ENCODE results near the gene MAMLD1.
A peak's percentile ranks its signal among the peaks of the same experiment; 100 is the strongest.

MAMLD1 gene

GRCh38 chrX:150548684-150549083 is 185.6 kb downstream of the MAMLD1 start:
- no peaks in the 10 kb centered on the region for H3K27me3 ChIP-seq
- H3K27ac ChIP-seq = peak overlapping the region in 1 of 2 donors; percentile 92
- H3K4me1 ChIP-seq = peaks cover 0 to 30% (median 8%) of the 10 kb centered on the region in 4 donors
- intact Hi-C loops (cut with DNase I; ENCODE audit: low total_unique reads) = no loop called here
- no peak overlapping the region for H3K4me3 ChIP-seq
- no peaks in the 10 kb centered on the region for H3K36me3 ChIP-seq
- TF ChIP-seq, protein P1, sequence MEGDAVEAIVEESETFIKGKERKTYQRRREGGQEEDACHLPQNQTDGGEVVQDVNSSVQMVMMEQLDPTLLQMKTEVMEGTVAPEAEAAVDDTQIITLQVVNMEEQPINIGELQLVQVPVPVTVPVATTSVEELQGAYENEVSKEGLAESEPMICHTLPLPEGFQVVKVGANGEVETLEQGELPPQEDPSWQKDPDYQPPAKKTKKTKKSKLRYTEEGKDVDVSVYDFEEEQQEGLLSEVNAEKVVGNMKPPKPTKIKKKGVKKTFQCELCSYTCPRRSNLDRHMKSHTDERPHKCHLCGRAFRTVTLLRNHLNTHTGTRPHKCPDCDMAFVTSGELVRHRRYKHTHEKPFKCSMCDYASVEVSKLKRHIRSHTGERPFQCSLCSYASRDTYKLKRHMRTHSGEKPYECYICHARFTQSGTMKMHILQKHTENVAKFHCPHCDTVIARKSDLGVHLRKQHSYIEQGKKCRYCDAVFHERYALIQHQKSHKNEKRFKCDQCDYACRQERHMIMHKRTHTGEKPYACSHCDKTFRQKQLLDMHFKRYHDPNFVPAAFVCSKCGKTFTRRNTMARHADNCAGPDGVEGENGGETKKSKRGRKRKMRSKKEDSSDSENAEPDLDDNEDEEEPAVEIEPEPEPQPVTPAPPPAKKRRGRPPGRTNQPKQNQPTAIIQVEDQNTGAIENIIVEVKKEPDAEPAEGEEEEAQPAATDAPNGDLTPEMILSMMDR (IDR thresholded peaks at IDR 0.05) = no peak
- no peaks in the 10 kb centered on the region for H3K9me3 ChIP-seq
- no peak for DNase-seq

GRCh38 chrX:150551963-150552362 is 188.8 kb downstream of the MAMLD1 start:
- Histone ChIP-seq H3K4me3 (no peak overlapping the region), H3K36me3 (no peaks in the 10 kb centered on the region), H3K27ac (no peak overlapping the region), H3K9me3 (no peaks in the 10 kb centered on the region), H3K27me3 (no peaks in the 10 kb centered on the region), H3K4me1 (peaks cover 0 to 13% (median 4%) of the 10 kb centered on the region in 4 donors)
- intact Hi-C loops (cut with DNase I; ENCODE audit: low total_unique reads) = no loop called here
- TF ChIP-seq, protein P1 (IDR thresholded peaks at IDR 0.05) = no peak
- no peak for DNase-seq

- no peaks in the 10 kb centered on the region for H3K27me3 ChIP-seq
- H3K9me3 ChIP-seq = no peaks in the 10 kb centered on the region
Measured at GRCh38 chrX:150558424-150558823, 195.3 kb downstream of the MAMLD1 start.

More at GRCh38 chrX:150558424-150558823, 195.3 kb downstream of the MAMLD1 start:
- H3K4me3 ChIP-seq = no peak overlapping the region
- DNase-seq = no peak
- intact Hi-C loops (cut with DNase I; ENCODE audit: low total_unique reads) = no loop called here
- no peaks in the 10 kb centered on the region for H3K36me3 ChIP-seq
- TF ChIP-seq, protein P1 (IDR thresholded peaks at IDR 0.05) = no peak
- H3K4me1 ChIP-seq = no peaks in the 10 kb centered on the region
- H3K27ac ChIP-seq = no peak overlapping the region

All from tibial artery (tissue), 4 donors.